Measurements from ENCODE around the gene EPHA7. TPM values are rescaled to one million over a fixed set of nuclear protein-coding genes. Genes with fewer than 3 reads are reported as not detected.

EPHA7 gene
- total RNA-seq, 2 donors from 2014 or later = 0.14 to 1.8 TPM

DNA sequence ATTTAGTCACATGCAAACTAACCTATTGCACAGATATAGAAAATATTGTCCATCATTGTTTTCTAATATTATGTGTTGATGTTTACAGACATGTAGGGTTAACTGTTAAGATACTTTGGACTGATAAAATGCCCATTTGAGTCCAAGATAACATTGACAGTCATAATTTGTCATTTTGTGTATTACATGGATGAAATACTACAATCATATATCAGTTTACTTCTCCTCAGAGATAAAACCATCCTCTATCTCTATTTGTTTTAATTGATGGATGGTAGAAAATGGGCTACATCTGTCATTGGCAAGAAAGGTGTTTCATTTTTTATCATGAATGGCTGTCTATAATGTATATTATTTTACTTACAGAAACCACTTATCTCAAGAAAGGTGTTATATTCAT is 6.2 kb downstream of the EPHA7 start:
- peaks cover 24% of the 10 kb centered on the region for H3K27me3 ChIP-seq (replicated peaks; ENCODE audit: insufficient read depth)
- no peak overlapping the region for H3K4me3 ChIP-seq
- no peak for TF ChIP-seq CTCF (IDR thresholded peaks at IDR 0.05)
- no peaks in the 10 kb centered on the region for H3K36me3 ChIP-seq
- H3K4me1 ChIP-seq (ENCODE audit: control insufficient read depth in 1 of 2, low read depth in 2 of 2) = peaks cover 15 to 18% of the 10 kb centered on the region in 2 donors
- ATAC-seq (ENCODE audit: insufficient number of reproducible peaks, low FRiP score, low read depth) (no peak), DNase-seq (ENCODE audit: low spot score) (no peak)
- H3K27ac ChIP-seq = no peak overlapping the region
- H3K9me3 ChIP-seq = no peaks in the 10 kb centered on the region

GRCh38 chr6:93412452-93412851 is 6.9 kb downstream of the EPHA7 start:
- peaks cover 17% of the 10 kb centered on the region for H3K27me3 ChIP-seq (replicated peaks; ENCODE audit: insufficient read depth)
- H3K9me3 ChIP-seq = no peaks in the 10 kb centered on the region
- no peaks in the 10 kb centered on the region for H3K36me3 ChIP-seq
- no peak overlapping the region for H3K27ac ChIP-seq
- ATAC-seq (ENCODE audit: insufficient number of reproducible peaks, low FRiP score, low read depth) (no peak), DNase-seq (ENCODE audit: low spot score) (no peak)
- TF ChIP-seq CTCF (IDR thresholded peaks at IDR 0.05) = no peak
- H3K4me3 ChIP-seq = no peak overlapping the region
- peaks cover 8 to 11% of the 10 kb centered on the region in 2 donors for H3K4me1 ChIP-seq (ENCODE audit: control insufficient read depth in 1 of 2, low read depth in 2 of 2)

DNA sequence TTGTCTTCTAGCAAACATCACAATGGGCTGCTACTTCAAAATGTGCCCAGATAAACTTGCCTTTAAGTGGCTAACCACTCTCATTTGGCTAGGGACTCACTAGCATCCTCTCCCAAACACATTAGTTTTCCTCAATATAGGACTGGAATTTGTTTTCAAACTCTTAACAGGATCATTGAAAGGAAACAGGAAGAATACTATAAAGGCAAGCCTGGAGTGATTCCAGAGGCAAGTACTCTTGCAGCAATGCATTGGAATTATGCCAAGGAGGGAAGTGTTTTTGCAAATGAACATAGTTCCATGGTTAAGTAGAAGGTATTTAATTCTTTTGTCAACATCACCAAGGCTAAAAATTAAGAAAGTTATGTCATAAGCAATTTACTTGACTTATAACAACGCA is 12.2 kb downstream of the EPHA7 start:
- Histone ChIP-seq H3K36me3 (no peaks in the 10 kb centered on the region), H3K27me3 (replicated peaks; ENCODE audit: insufficient read depth) (no peaks in the 10 kb centered on the region), H3K9me3 (no peaks in the 10 kb centered on the region), H3K4me1 (ENCODE audit: control insufficient read depth in 1 of 2, low read depth in 2 of 2) (no peaks in the 10 kb centered on the region), H3K27ac (no peak overlapping the region), H3K4me3 (no peak overlapping the region)
- ATAC-seq (ENCODE audit: insufficient number of reproducible peaks, low FRiP score, low read depth) = no peak
- no peak for DNase-seq (ENCODE audit: low spot score)
- no peak for TF ChIP-seq CTCF (IDR thresholded peaks at IDR 0.05)

GRCh38 chr6:93403390-93403789 is 16.0 kb downstream of the EPHA7 start:
- ATAC-seq (ENCODE audit: insufficient number of reproducible peaks, low FRiP score, low read depth) (no peak), DNase-seq (ENCODE audit: low spot score) (no peak)
- H3K27ac ChIP-seq = no peak overlapping the region
- no peaks in the 10 kb centered on the region for H3K4me1 ChIP-seq (ENCODE audit: control insufficient read depth in 1 of 2, low read depth in 2 of 2)
- no peaks in the 10 kb centered on the region for H3K36me3 ChIP-seq
- no peak for TF ChIP-seq CTCF (IDR thresholded peaks at IDR 0.05)
- no peaks in the 10 kb centered on the region for H3K9me3 ChIP-seq
- H3K4me3 ChIP-seq = no peak overlapping the region
- H3K27me3 ChIP-seq (replicated peaks; ENCODE audit: insufficient read depth) = no peaks in the 10 kb centered on the region

DNA sequence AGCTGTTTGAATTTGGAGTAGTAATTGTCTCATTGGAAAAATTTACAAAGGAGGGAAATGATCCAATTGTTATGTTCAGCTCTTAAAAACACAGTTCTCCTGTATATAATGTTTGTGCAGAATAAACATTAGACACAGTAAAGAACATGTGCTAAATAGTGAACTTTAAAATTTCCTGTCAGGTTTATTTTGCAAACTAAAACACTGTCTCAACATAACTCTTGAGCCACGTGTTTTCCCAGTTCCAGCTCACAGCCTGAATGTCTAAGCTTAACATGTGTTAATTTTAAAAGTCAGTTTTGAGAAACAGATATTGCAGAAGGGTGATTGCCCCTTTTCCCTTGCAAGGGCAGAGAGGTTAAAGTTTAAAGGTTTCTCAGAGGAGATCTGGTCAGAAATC is 20.6 kb downstream of the EPHA7 start:
- no peak overlapping the region for H3K4me3 ChIP-seq
- no peak overlapping the region for H3K27ac ChIP-seq
- no peak for TF ChIP-seq CTCF (IDR thresholded peaks at IDR 0.05)
- DNase-seq (ENCODE audit: low spot score) (no peak), ATAC-seq (ENCODE audit: insufficient number of reproducible peaks, low FRiP score, low read depth) (no peak)
- no peaks in the 10 kb centered on the region for H3K9me3 ChIP-seq
- H3K4me1 ChIP-seq (ENCODE audit: control insufficient read depth in 1 of 2, low read depth in 2 of 2) = no peaks in the 10 kb centered on the region
- H3K27me3 ChIP-seq (replicated peaks; ENCODE audit: insufficient read depth) = no peaks in the 10 kb centered on the region
- no peaks in the 10 kb centered on the region for H3K36me3 ChIP-seq
